OCI-LY1 (cell line): ENCODE measurements around the gene POU1F1.

ENCODE experiments used
- CTCF ChIP-seq: fragments of 200-600 bp; sonication (generic), shearing (Covaris generic); IDR thresholded peaks from 2 replicates; pipeline ENCODE4 v1.5.1; 2017; ENCODE audit warnings: mild to moderate bottlenecking, antibody characterized with exemption, low read length, moderate library complexity, mixed read lengths
- EZH2 ChIP-seq: fragments of 200-600 bp; sonication (generic), shearing (Covaris generic); IDR thresholded peaks from 2 replicates; pipeline ENCODE4 v1.8.0; 2017; ENCODE audit warnings: borderline replicate concordance, mixed run types, mild to moderate bottlenecking, antibody characterized with exemption, low read length, moderate library complexity, mixed read lengths

GRCh38 chr3:87260270-87260669 is 16.1 kb downstream of the POU1F1 start:
- TF ChIP-seq EZH2 (no peak), CTCF (peak; percentile 67)
